Hematopoietic multipotent progenitor cell treated with erythropoietin and hydrocortisone succinate and interleukin-3 and kit ligand, for 17 days (in vitro differentiated cells): Measurements from ENCODE around the gene TOR4A.
A peak's percentile ranks its signal among the peaks of the same experiment; 100 is the strongest.

Experiments
- DNase-seq: peaks from one replicate; pipeline ENCODE4 v3.0.0-alpha.2; 2015; ENCODE audit warnings: low spot score

TOR4A gene

DNA sequence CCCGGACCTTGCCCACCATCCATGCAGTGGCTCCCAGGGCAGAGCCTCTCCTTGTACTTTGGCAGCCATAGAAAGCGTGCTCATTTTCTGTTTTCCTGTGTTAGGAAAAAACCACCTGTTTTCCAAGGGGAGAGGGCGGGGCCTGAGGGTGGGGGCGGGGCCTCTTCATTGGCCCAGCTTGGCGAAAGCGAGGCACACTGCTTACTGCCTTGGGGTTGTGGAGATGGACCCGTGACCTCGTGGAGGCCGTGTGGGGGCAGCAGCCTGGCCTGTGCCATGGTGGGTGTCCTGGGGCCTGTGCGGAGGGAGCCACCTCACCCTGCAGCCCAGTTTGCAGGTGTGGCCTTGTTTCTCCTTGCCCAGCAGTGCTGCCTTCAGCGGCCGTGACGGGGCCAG lies 4.4 kb upstream of the TOR4A start:
- DNase-seq, result no peak

DNA sequence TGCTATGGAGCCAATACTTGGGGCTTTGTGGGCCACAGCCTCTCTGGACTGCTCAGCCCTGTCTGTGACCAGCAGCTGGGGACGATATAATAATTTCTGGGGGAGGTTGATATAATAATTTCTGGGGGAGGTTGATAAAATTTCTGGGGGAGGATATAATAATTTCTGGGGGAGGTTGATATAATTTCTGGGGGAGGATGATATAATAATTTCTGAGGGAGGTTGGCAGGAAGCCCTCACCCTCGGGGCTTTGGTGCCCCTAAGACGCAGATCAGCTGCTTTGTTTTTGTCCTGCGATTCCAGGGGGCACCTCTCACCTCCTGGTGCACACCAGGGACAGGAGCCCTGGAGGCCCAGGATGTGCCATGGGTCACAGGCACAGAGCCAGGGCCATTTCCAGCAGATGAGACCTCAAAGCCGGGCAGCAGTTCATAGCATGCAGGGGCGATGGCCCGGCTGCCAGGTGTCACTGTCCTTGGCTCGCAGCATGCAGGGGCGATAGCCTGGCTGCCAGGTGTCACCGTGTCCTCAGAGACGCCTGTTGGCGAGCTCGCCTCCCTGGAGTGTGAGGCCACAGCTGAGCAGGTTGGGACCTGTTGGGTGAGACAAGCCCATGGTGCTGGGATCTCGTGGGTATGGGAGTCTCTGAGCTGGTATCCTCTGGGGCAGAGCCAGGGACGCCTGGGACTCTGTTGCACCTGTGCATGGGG lies 3.8 kb upstream of the TOR4A start:
- DNase-seq, result no peak

DNA sequence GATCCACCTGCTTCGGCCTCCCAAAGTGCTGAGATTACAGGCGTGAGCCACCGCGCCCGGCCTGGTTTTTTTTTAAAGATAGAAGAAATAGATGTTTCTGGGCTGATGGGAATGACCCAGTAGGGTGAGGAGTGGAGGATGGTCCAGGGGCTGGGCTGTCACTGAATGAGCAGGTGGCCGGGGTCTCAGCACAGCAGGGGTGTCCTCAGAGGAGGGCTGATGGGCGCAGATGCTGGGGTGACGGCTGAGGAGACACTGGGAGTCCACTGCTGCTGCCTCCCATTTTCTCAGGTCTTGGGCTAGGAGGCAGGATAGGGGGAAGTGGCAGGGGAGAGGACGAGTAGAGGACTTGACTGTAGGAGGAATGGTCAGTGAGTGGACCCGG lies 2.3 kb upstream of the TOR4A start:
- DNase-seq, result no peak

DNA sequence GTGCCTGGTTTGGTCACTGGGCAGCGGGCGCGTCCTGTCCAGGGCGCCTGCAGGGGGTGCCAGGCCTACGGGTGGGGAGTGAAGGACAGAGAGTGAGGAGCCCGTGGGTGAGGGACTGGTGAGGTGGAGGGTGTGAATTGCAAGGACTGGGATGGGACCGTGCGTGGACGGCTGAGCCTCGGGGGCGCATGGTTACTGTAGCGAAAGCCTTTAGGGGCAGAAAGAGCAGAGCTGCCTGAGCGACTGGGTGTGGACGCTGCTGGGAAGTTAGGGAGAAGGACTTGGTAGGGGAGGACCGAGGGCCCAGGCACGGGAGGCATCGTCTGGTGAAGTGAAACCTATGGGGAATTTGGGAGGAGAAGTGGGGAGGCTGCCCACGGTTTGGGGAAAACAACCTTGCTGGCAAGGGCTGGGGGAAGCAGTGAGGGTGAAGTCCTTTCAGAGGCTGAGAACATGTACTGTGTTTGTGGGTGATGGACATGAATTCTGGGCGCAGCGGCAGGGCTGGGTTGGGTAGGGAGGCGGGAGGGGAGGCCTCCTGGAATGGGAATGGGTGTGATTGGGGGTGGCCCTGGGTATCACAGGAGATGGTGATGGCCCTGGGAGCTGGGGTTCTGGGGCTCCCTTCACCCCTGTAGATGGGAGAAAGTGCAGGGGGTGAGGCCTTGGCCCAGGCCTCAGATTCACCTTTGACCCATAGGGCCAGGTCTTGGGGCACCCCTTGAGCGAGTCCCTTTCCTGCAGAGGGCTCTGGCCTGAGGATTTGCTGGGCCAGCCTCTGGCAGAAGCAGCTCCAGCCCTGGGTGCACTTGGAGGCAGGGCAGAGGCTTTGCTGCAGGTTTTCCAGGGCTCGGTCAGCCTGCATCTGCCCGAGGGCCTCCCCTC lies 1.7 kb upstream of the TOR4A start:
- no peak for DNase-seq

DNA sequence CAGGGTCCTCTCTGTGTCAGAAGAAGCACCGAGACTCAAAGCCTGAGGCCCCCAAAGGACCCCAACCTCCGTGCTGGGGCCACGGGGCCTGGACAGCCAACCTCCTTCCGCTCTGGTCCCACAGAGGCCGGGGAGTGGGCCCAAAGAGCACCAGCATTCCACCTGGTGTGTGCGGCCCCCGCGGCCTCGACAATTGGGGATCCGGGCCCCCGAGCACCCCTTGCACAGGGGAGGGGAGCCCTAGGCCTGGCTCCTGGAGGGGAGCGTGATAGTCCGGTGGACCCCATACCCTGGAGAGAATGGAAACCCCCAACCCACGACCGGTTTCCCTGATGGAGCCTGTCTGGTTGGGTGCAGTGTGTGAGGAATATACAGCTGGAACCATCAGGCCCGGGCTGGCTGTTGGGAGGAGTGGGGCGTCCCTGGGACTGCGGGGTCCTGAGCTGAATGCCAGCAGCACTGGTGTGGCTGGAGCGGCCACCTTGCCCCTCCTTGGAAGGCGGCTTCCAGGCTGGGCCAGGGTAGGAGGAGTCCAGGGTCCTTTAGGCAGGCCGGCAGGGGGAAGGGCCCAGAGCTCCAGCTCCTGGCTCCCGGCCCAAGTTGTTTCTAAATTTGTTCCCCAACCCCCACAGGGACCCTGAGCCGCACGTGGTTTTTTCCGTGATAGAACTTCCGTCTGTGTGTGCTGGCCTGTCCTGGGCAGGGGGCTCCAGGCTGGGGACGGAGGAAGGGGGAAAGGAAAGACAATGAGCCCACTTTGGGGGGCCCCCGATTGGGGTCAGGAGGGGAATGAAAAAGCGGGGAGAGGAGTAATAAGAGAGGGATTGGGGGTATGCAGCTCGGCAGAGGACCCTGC lies 825 bp upstream of the TOR4A start:
- no peak for DNase-seq

DNA sequence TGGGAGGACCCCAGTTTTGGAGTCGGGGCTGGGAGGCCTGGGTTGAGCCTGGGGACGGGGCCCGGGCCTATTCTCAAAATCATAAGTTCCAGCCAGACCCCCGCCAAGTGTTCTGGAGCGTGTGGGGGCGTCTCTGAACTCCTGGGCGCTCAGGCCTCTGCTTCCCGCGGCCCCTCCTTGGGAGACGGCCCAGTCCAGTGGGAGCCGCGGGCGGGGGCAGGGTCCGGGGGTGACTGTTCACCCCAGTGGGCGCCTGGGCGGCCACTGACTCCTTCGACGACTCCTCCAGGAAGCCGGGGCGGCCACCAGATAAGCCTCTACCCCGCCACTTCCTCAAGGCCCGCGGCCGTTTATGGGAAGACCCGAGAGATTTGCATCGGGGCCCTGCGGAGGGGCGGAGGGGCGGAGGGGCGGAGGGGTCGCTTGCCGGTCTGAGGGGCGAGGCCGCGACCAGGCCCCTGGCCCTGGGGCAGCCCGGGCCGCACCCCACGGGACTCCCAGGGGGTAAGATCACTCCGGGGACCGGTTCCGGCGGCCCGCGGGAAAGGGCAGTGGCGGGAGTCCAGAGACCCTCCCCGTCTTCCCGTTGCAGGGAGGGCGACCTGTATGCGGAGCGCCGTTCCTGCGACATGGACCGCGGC lies 655 bp downstream of the TOR4A start:
- DNase-seq, result no peak

DNA sequence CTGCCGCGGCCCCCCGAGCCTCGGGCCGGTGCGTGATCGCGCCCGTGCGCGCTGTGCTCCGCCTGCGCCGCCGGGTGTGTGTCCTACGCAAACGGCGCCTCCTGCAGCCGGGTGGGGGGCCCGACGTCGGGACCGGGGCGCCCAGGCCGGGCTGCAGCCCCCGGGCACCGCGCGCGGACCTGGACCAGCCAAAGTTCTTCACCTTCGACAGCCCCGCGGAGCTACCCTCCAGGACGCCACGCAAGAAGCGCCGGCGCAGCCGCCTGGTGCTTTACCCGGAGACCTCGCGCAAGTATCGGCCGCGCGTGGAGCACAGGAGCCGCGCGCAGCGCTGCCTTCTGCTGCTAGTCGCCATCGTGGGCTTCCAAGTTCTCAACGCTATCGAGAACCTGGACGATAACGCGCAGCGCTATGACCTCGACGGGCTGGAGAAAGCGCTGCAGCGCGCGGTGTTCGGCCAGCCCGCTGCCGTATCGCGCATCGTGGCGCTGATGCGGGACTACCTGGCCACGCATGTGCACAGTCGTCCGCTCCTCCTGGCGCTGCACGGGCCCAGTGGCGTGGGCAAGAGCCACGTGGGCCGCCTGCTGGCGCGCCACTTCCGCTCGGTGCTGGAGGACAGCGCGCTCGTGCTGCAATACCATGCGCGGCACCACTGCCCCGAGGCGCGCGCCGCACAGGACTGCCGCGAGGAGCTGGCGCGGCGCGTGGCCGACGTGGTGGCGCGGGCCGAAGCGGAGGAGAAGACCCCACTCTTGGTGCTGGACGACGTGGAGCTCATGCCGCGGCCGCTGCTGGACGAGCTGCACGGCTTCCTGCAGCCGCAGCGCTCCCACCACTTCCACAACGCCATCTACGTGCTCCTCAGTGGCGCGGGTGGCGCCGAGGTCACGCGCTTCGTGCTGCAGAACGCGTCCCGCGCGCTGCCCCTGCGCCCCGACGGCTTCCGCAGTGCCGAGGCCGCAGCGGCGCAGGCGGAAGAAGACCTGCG lies 1.5 kb downstream of the TOR4A start:
- DNase-seq, result no peak

DNA sequence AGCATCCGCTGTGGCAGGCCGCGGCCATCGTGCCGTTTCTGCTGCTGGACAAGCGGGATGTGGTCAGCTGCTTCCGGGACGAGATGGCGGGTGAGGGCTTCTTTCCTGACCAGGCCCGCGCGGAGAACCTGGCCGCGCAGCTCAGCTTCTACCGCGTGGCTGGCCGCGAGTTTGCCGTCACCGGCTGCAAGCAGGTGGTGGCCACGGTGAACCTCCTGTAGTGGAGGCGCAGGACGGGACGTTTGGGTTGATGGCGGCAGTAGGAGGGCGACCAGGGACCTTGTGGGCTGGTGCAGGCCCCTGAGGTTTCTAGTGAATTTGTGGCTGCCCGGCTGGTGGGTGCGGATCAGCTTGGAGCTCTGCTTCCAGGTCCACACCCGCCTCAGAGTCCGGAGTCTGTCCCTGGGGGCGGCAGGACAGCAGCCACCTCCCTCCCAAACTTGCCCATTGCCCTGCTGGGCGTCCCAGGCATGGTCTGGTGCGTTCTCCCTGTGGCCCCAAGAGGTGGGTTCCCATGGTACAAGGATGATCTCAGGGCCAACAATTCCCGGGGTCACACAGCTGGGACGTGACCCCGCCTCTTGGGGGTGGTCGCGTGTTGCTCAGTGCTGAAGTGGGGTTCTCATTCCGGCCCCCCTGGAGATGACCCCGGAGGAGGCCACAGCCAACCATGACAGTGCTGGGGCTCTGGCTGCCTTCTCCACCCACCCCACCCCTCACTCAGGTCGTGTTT lies 2.4 kb downstream of the TOR4A start:
- DNase-seq, result no peak

DNA sequence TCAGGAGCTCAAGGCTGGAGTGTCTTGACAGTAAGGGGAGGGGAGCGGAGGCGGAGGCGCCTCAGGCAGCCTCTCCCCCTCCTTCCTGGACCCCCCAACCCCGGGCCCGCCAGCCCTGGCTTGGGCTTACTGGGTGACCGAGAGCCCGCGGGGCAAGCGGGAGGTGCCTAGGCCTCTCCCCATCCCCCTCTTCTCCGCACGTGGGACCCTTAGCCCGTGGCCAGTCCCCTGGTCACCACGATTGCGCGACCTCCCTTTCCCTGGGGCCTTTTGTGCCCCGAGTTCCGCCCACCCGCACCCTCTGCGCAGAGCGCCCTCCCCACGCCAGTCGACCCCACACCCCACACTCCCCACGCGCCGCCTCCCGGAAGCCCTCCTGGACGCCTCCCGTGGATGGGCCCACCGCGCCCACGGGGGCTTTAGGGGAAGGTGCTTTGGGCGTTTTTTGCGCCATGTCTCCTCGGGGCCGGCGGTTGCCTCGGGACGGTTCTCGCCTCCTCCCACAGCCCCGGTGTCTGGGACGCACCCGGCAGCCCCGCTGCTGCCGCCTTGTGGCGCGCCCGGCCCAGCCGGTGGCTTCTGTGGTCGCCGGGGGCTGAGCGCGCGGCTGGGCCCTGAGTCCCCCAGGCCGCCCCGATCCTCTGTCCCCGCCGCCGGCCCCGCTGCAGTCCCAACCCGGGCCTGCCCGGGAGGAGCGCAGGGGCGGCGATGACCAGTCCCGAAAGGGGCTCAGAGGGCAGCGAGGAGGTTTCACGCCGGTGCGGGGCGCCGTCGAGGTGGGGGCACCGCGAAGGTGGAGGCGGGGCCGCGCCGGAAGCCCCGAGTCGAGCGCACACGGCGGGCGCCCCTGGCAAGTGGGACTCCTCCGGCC lies 3.2 kb downstream of the TOR4A start:
- no peak for DNase-seq

DNA sequence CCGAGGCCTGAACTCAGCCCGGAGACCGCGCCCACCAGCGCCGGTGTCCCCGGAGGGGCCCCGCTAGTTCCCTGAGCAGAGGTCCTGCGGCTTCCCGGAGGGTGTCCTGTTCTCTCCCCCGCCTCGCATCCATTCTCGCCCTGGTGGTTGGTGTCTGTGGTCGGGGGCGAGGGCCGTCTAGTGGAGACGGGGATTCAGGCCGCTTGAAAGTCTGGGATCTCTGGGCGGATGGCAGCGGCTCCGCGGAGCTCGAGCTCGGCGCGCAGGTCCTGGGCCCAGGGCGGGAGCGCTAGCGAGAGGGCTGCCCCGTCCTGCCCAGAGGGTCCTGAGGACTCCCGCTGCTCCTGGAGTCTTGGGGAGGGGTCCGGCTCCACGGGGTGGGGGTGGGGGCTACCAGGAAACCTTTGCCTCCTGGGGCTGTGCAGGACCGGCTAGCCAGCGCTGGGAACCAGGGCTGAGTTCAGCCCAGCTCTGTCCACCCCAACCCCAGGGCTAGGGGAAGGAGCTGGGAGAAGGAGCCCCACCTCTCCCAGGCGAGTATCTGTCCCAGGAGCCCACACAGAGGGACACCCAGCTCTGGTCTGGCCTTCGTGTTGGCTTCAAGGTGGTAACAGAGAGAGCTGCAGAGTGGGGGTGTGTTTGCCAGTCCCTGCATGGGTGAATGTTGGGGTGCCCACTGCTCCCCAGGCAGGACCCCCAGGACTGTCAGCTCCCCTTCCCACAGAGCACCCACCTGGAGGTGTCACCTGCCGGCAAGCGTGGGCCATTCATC lies 4.0 kb downstream of the TOR4A start:
- no peak for DNase-seq

DNA sequence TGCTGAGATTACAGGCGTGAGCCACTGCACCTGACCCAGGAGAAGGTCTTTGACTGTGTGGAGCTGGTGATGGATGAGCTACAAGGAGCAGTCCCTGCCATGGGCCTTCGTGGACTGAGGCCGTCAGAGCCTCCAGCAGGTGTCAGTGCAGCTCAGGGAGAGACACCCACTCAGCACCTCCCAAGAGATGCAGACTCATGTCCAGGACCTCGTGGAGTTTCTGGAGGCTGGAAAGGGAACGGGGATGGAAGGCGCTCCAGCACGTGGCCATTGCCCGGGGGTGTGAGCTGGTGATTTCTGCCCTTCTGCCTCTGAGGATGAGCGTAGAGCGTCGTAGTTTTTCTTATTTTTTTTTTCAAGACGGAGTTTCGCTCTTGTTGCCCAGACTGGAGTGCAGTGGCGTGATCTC lies 9.5 kb downstream of the TOR4A start:
- peak; percentile 30 for DNase-seq

DNA sequence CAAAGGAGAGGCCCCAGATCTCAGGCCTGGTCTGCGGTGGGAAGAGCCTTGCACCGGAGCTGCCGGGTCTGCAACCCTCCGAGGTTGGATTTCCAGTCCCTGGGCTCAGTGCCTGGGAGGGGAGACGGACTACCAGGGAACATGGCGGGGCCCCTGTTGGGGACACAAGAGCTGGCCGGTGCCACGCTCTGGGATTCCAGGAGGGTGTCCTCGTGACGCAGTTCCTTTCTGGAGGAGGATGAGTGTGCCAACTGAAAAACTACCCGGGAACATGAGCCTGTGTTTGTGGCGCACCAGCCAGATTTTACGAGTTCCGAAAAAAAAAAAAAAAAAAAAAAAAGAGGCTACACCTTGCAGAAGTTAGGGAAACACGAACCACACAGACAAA lies 15.6 kb downstream of the TOR4A start:
- DNase-seq, result no peak

DNA sequence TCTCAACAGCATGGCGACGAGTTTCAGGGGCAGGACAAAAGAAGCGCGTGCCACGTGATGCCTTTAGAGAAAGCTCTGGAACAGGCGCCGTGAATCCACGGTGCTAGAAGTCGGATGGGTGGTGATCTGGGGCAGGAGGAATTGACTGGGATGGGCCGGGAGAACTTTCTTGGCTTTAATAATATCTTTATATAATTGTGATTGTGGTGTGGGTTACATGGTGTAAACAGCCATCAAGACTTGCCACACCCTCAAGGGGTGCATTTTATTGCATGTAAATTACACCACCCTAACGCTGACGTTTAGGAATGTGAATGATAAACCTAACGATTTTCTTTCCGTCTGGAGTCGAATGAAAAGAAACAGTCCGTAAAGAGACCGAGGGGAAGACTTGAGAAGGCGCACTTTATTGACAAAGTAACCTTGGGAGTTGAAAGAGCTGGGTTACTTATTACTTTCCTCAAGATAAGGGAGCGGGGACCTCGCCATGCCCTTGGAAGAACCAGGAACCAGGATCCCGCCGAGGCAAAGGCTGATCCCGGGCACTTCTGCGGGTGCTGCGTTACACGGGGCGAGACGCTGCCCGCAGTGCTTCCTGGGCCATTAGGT lies 16.1 kb downstream of the TOR4A start:
- DNase-seq, result no peak

DNA sequence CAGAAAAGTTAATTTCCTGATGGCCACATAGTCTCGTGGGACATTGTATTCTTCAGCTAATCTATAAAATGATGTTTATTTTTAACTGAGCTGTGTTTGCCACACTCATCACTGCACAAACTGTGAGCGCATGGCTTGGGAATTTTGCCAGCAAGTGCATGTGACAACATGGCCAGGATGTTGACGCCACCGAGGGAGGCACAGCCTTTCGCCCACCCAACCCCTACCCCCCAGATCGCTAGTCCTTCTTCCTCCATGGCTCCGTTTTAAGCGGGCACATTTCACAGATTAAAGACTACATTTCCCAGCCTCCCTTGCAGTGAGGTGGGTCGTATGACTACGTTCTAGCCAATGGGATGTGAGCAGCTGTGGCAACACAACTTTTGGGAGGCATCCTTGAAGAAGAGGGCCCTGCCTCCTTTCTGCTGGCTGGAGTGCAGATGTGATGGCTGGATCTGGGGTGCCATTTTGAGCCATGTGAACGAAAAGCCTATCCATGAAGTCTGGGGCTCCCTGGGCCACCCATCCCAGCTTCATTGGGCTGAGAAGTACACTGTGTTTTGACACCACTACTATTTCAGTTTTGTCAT lies 16.7 kb downstream of the TOR4A start:
- no peak for DNase-seq

DNA sequence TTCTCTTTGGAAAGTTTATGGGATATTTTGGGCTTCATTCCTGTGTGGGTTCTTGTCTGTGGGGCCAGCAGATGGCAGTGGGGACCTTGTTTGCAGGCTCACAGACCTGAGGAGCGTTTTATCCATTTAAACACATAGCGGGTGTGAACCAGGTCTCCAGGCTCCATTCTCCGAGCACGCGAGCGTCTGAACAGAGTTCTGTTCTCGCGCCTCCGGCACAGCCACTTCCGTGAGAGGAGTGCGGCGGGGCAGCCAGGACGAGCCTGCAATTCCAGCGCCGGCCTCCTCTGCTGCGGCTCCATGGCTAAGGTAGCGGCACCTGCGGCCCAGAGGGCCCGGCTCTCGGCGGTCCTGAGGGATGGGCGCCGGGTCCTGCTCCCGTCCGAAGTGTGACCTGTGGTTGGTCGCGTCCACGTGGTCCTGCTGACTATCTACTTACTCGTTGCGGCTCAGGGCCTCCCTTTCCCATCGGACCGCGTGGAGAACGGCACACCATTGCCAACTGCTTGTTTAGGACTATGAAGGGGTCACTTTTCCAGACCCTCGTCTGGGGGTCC lies 17.2 kb downstream of the TOR4A start:
- no peak for DNase-seq

DNA sequence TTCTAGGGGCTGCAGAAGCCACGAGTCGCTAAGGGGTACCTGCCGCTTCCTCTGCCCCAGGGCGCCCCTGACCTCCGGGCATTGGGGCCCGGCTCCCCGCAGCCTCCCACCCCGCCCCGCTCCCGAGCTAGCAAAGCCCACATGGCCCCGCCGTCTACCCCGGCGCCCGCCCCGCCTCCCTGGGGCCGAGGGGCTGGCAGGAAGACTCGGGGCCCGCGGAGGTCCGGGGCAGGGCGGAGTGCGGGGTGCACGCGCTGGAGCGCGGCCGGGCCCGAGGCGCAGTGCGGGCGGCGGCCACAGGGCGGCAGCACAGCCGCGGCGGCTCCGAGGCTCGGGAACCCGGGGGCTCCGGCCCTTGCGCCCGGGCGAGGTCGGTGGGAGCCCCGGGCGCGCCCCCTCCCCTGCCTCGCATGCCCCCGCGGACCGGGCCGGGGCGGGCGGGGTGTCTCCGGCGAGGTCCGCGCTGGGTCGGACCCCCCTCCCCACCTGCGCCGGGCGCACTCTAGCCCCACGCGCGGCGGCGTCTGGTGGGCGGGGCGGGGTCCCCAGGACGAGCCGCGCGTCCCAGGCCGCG lies 17.8 kb downstream of the TOR4A start:
- DNase-seq, result no peak
